ENCODE data around the gene CAMTA1.

- no peak for TF ChIP-seq CTCF (IDR thresholded peaks at IDR 0.05)
- TF ChIP-seq POLR2A (IDR thresholded peaks at IDR 0.05) = no peak
Measured at GRCh38 chr1:7504438-7504720, 719.1 kb downstream of the CAMTA1 start.
